LNCaP clone FGC (cell line): ENCODE measurements around the gene PAQR7.

Experiments
- DNase-seq: peaks from one replicate; pipeline ENCODE4 v3.0.0-alpha.2; 2011; ENCODE audit warnings: low read depth
- H3K4me3 ChIP-seq: 2 replicates; pipeline ENCODE4 v1.5.1; 2011; ENCODE audit warnings: mild to moderate bottlenecking, low read depth, low read length, control low read depth
- TF ChIP-seq, protein P1 (sequence below): IDR thresholded peaks from 2 replicates; pipeline ENCODE4 v1.5.1; 2012; ENCODE audit warnings: mild to moderate bottlenecking; ENCODE audit not compliant: control insufficient read depth, insufficient read depth; ENCODE audit errors: extremely low read depth

The PAQR7 gene

DNA sequence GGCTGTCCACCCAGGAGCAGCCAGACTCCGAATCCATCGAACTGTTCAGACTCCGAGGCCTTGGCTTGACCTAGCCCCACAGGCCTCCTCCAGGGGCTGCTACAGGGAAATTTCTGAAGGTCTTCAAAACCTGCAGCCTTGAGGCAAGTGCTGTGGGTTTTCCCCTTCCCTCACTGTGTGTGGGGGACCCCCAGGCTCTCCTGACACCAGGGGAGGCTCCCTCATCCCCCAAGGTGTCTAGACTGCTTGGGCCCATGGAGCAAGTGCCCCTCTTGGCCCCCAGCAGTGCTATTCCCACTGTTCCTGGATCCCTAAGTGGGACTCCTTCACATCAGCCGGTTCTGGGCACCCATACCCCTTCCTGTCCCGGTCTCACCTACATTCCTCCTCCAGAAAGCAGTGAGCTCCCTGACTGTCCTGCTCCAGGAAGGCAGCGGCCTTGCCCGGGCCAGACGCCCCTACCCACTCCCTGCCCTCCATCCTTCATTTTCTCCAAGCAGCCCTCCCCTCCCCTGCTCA lies 814 bp downstream of the PAQR7 start:
- TF ChIP-seq, protein P1, sequence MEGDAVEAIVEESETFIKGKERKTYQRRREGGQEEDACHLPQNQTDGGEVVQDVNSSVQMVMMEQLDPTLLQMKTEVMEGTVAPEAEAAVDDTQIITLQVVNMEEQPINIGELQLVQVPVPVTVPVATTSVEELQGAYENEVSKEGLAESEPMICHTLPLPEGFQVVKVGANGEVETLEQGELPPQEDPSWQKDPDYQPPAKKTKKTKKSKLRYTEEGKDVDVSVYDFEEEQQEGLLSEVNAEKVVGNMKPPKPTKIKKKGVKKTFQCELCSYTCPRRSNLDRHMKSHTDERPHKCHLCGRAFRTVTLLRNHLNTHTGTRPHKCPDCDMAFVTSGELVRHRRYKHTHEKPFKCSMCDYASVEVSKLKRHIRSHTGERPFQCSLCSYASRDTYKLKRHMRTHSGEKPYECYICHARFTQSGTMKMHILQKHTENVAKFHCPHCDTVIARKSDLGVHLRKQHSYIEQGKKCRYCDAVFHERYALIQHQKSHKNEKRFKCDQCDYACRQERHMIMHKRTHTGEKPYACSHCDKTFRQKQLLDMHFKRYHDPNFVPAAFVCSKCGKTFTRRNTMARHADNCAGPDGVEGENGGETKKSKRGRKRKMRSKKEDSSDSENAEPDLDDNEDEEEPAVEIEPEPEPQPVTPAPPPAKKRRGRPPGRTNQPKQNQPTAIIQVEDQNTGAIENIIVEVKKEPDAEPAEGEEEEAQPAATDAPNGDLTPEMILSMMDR = no peak
- H3K4me3 ChIP-seq = no peak overlapping the region
- no peak for DNase-seq

DNA sequence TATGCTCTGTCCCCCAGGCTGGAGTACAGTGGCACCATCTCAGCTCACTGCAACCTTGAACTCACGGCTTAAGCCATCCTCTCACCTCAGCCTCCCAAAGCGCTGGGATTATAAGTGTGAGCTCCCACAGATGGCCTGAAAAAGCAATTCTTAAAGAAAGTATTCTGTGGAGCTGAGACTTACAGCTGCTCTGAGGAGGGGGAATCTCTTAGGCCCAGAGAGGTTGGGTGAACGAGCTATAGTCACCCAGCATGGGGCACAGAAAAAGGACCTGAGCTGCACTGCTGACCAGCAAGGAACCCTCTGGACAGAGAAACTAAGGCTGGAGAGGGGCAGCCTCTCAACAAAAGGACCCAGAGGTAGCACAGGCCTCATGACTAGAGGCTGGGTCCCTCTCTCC lies 1.3 kb downstream of the PAQR7 start:
- TF ChIP-seq, protein P1 = no peak
- H3K4me3 ChIP-seq = no peak overlapping the region
- DNase-seq = no peak

DNA sequence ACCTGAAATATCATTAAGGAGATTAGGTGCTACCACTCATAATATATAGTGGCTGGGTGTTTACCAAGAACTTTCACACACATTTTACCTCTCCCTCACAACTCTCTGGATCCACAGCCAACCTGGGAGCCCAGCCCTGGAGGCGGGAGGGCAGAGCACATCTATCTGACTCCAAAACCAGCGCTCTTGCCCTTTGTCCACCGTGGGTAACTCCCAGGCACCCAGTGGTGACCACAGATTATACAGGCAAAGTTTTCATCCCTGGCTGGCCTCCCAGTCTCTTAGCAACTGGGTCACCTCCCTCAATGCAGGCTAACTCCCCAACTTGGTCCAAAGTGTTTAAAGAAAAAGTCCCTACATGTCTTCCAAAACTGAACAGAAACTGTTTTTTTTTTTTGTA lies 2.4 kb downstream of the PAQR7 start:
- DNase-seq = no peak
- no peak overlapping the region for H3K4me3 ChIP-seq
- TF ChIP-seq, protein P1 = no peak

DNA sequence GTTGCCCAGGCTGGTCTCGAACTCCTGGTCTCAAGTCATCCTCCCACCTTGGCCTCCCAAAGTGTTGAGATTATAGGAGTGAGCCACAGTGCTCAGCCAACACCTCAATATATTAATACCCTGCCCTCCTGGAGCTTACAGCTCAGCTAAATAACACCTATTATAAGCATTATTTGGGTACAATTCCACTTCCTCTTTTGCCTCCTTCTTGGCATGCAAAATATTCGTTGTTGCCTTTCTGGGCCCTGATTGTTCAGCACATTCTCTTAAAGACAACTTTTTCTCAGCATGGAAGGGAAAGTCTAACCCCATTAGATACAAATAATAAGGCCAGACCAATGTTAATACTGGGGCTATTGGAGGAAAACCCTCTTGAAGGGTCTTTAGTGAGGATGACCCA lies 2.8 kb downstream of the PAQR7 start:
- DNase-seq = no peak

DNA sequence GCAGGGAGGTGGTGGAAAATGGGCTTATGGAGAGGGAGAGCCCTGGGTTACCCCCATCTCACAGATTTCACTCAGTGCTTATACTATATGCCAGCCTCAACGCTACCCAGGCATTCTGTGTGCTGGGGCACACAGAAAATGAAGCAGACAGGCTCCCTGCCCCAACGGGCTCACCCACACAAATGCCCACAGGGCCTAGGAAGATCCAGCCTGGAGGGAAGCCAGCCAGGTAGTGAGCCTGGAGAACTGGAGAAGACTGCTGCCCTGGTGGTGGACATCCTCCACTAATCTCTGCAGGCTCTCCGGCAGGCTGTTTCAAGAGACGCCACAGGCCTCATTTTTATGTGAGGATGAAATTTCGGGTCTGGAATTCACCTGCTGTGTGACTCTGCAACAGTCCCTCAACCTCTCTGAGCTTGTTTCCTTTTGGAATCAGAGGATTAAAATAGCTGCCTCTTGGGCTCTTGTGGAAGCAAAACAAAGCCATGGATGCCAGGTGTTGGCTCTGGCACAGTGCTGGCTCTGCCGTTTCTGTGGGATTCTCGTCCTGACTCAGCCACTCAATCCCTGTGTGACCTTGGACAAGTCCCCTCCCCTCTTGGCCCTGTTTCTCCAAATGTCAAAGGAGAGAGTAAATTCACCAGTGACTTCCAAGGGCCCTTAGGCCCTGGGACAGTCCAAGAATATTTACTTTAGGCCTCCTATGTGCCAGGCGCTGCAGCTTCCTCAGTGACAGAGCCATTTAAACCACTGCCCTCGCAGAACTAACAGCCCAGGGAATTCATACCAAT lies 3.6 kb downstream of the PAQR7 start:
- no peak overlapping the region for H3K4me3 ChIP-seq
- DNase-seq = peak; percentile 90
- TF ChIP-seq, protein P1 = no peak

More for the DNA sequence above, 2.8 kb downstream of the PAQR7 start:
- TF ChIP-seq, protein P1 = no peak
- no peak overlapping the region for H3K4me3 ChIP-seq

DNA sequence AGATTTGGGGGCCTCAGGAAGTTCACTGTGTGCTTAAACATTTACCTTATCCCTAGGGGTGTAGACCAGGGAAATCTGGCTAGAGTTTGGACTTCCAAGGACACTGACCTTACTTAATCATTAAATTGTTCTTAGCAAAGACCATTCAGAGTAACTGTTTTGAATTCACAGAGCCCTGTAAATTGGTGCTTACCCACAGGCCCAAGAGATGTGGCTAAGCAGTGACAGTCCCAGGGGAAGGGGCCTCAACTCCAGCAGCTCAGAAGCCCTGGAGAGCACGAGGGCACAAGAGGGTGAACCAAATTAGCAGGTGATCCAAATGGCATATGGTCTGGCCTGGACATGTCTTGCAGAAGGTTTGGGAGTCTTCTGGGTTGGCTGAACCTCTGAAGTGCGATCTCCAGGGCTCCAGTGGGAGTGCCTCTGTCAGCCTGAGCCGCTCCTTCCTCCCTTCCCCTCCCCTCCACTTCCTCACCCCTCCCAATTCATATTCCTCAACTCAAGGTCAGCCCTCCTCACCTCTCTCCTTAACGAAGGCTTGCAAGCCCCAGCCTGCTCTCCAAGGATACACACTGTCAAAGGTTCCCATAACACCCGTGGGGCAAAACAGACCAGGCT lies 4.3 kb downstream of the PAQR7 start:
- DNase-seq = no peak
- no peak overlapping the region for H3K4me3 ChIP-seq
- TF ChIP-seq, protein P1 = no peak
